T-helper 2 cell (primary cell): Measurements from ENCODE around the gene PYGL.

Source experiments
- DNase-seq, 5 experiments: peaks; one replicate each; pipeline versions ENCODE4 v3.0.0 to v3.0.0-alpha.2; 2012 to 2022

Gene PYGL

DNA sequence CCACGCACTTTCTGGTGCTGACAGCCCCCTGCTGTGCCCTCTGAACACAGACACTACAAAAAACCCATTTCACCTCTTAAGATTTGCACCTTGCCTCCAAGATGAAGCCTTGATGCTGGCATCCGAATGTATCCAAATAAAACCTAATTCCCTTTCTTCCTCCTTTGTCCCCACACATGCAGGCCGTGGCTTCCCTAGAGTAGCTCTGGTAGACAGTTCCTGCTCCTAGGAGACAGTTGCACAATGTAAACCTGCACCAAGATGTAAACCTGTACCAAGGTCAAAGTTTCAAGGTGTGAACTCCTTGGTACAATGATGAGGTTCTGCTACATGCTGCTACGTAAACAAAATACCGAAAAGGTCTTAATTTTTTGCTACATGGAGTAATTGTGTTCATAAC, 73.1 kb downstream of the PYGL start:
- DNase-seq = no peak

DNA sequence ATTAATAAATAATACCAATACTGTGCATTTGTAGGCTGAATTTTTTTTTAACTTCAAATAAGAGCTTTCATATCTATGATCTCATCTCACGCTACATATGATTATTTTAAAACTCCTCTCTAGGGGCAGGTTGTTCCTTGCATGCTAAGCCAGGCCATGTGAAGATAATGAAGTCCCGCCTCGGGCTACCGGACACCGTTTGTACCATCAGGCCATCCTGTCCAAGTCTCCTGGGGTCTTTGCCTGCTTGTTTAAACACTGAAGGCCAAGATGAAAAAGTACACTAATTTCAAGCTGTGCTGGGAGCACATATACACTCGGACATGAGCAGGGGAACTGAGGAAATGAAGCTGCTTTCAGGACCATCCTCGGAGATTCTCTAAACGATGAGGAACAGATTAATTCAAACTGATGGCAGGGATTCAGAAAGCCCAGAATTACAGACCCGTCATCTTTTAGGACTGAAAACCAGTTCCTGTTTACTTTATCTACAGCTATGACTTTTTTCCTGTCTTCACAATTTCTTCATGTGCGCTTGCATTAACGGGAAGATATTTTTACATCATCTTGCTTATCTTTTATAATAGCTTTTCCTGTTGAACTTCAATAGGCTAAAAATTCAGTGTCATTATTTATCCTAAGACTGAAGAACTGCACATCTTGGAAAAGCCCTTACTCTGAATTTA, 78.7 kb downstream of the PYGL start:
- no peak for DNase-seq

DNA sequence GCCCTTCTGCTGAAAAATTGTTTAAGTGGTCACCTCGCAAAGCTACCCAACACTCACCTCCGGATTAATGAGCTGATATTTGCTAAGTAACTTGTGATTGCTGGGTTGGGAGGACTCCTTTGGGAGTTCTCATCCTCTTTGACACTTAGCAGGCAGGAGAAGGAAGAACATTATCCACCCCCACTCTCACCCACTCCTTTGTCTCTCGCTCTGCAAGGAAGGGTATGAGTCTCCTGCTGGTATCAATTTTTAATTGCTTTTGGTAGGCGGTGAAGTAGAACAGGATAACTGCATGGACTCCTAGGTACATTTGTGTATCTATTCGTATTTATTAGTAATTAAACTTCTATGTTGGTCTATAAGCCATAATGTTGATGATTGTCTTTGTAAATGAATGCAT, 79.3 kb downstream of the PYGL start:
- no peak for DNase-seq

DNA sequence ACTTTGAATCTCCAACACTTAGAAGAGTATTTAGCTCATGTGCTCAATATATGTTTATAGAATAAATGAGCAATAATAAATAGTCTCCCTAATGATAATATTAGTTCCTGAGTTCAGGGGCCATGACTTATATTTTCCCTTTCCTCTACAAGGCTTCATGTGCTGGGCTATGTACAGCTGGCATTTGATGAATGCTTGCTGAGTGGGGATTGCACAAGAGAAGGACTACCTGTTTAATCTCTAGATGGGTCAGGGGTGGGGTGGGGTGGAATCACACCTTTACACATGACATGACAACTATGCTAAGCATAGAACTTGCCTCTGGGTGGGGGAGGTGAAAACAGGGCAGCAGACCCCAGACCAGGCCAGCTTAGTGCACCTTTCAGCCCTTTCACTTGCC, 80.0 kb downstream of the PYGL start:
- DNase-seq = no peak

DNA sequence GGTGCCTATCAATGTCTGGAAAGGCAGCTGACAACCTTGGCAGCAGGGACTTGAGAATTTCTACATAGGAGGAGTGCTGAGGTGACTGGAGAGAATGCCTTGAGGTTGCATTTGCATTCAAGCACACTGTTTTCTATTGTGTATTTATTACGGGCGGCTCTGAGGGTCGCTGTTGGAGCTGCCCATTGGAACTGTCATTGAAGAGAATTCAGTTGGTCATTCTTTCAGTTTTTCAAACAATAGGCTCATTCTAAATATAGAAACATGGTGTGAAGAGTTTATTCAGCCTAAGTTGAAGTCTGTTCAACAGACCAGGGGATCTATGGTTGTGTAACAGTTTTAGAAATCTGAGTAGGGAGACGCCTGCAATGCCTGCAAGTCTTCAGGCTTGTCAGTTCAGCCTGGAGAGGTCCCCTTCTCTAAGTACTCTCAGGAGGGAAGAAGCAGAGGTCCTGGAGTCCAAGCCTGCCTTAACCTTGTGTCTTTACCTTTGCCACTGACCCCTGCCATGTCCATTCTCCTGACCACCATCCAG, 82.2 kb downstream of the PYGL start:
- no peak for DNase-seq

DNA sequence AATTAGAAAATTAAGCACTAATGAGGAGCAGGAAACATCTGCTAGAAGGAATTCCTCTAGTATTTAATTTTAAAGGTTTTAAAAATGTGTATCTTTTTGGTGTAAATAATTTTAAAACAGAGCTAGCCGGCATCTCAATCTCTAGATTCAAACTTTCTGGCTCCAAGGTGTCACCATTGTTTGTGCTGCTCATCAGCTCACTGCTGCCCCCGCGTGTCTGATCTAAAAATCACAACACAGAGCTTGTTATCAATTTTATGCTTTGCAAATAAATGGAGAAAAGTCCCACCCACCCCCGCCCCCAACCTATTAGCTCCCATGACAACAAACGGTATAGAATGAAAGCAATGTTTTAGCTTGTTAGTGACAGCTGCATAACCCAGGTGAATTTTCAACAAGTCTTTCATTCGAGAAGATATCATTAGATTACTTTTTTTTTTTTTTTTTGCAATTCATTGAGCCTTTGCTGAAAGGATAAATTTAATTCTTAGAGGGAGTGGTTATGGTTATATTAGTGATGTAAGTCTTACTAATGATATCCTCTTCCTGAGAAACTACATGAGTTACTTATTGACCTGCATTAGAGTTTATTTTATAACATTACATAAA, 83.7 kb downstream of the PYGL start:
- DNase-seq = peak; percentile 69 to 84 (median 82)

DNA sequence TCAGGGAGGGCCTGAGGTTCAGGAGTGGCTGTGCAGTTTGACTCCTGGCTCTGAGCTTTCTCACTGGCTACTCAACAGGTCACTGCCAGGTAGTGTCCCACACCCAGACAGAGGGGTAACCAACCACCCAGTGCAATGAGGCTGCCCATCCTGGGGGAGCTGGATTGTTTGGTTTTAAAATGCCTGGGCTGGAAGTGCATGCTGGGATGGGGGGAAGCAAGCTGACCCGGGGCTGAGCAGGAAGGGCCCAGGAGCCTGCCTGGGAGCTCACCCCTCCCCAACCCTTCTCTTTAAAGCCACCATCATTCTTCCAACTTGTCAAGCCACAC, 85.0 kb downstream of the PYGL start:
- DNase-seq = peak in 1 of 5 experiments; percentile 7

DNA sequence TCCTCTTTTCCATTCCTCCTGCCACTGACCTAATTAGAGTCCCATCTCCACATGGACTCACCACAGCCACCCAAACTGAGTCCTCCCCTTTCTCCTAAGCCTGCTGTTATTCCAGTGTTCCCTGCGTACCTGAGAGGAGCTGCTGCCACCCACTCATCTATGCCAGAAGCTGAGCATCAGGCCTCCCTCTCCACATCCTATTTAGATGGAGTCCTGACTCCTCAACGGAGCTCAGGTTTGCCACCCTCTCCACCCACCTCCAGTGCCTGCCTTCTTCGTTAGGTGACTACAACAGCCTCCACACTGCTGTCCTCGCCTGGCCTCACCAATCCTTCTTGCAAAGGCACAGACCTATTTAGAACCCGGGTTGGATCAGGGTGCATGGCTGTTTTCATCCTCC, 87.6 kb downstream of the PYGL start:
- DNase-seq = no peak

DNA sequence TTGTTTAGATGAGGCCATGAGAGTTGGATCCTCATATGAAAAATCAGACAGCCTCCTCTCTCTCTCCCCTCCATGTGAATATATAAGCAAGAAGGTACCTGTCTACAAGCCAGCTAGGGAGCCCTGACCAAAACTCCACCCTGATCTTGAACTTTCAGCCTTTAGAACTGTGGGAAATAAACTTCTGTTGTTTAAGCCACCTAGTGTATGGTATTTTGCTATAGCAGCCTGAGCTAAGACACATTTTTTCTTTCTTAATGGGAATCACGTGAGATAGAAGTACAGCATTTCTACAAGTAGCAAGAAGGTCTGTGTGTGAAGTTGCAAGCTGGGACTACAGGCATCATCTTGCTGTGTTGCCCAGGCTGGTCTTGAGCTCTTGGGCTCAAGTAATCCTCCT, 88.7 kb downstream of the PYGL start:
- DNase-seq = no peak
